BJ (cell line): ENCODE measurements around the gene CPED1. TPM values are rescaled to one million over a fixed set of nuclear protein-coding genes. Genes with fewer than 3 reads are reported as not detected.

Experiments used
- CTCF ChIA-PET: fragments of 350-600 bp; formaldehyde crosslinking; extraction: SDS; loops from one replicate; lab custom pipeline; 2021; ENCODE audit warnings: antibody characterized with exemption, inconsistent platforms; lab: Yijun Ruan, JAX
- POLR2A ChIA-PET: fragments of 300-600 bp; sonication (Branson Sonifier 250); formaldehyde crosslinking; extraction: SDS; loops from one replicate; lab custom pipeline; 2021; ENCODE audit warnings: antibody characterized with exemption; lab: Charles Lee
- DNase-seq: peaks from one replicate; pipeline ENCODE4 v3.0.0-alpha.2; 2011; ENCODE audit warnings: low read depth
- H3K27me3 ChIP-seq: 2 replicates; pipeline ENCODE4 v1.6.0; 2011; ENCODE audit warnings: low read length; ENCODE audit not compliant: control insufficient read depth, insufficient read depth
- H3K36me3 ChIP-seq: 2 replicates; pipeline ENCODE4 v1.5.1; 2011; ENCODE audit warnings: low read length; ENCODE audit not compliant: control insufficient read depth, insufficient read depth
- H3K4me3 ChIP-seq: 2 replicates; pipeline ENCODE4 v1.5.1; 2011; ENCODE audit warnings: low read depth, mild to moderate bottlenecking, control low read depth, low read length
- CTCF ChIP-seq: IDR thresholded peaks from 2 replicates; pipeline ENCODE4 v1.5.1; 2011; ENCODE audit warnings: low read depth, mild to moderate bottlenecking, control low read depth, inconsistent platforms, low read length, moderate library complexity; ENCODE audit not compliant: insufficient read depth
- polyA plus RNA-seq: library from polyadenylated mRNA; depleted of rRNA; stranded (reverse); fragments of >200 nt; gene quantifications from 2 replicates; pipeline ENCODE4 v1.2.3, GENCODE V29; 2011

The CPED1 gene
- polyA plus RNA-seq, 1 experiment: 18.3 TPM

GRCh38 chr7:121192834-121193233, 204.3 kb downstream of the CPED1 start:
- no peak for DNase-seq
- ChIA-PET POLR2A (no interaction called here), CTCF (no interaction called here)
- Histone ChIP-seq H3K27me3 (no peaks in the 10 kb centered on the region), H3K4me3 (no peak overlapping the region), H3K36me3 (no peaks in the 10 kb centered on the region)
- no peak for TF ChIP-seq CTCF

DNA sequence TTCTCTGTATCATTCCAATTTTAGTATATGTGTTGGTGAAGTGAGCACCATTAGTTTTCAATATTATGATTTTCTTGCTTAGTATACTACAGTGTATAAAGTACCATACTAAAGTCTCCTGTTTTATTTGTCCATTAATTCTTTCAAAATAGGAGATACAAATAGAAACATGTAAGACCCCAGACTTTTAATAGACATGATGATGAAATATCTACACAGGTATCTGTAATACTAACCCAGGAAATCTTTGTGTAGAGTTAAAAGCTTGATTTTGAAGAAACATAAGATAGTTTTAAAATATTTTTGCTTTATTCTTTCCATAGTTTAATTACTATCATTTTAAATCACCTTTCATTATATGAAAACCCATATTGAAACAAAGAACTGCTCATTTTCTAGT, 206.5 kb downstream of the CPED1 start:
- POLR2A ChIA-PET: no interaction called here
- H3K36me3 ChIP-seq: no peaks in the 10 kb centered on the region
- no peak for DNase-seq
- H3K27me3 ChIP-seq: no peaks in the 10 kb centered on the region
- CTCF ChIA-PET: no interaction called here
- no peak overlapping the region for H3K4me3 ChIP-seq
- no peak for TF ChIP-seq CTCF

- Histone ChIP-seq H3K36me3 (no peaks in the 10 kb centered on the region), H3K4me3 (no peak overlapping the region), H3K27me3 (no peaks in the 10 kb centered on the region)
- no peak for DNase-seq
- ChIA-PET CTCF (interaction anchor here (0.6 kb wide), 1 partner anchor 80 kb away, joined by 3 read pairs; no protein-coding TSS in a partner anchor), POLR2A (no interaction called here)
- TF ChIP-seq CTCF: no peak
Measured at GRCh38 chr7:121195874-121196273, 207.4 kb downstream of the CPED1 start.

- POLR2A ChIA-PET: interaction anchor here (0.6 to 0.7 kb wide), 2 partner anchors 29 to 83 kb away, joined by 4 to 5 read pairs; no protein-coding TSS in a partner anchor
- Histone ChIP-seq H3K36me3 (no peaks in the 10 kb centered on the region), H3K4me3 (no peak overlapping the region), H3K27me3 (no peaks in the 10 kb centered on the region)
- CTCF ChIA-PET: interaction anchor here (0.6 kb wide), 1 partner anchor 80 kb away, joined by 3 read pairs; no protein-coding TSS in a partner anchor
- TF ChIP-seq CTCF: no peak
- DNase-seq: no peak
Measured at GRCh38 chr7:121196286-121196685, 207.8 kb downstream of the CPED1 start.

DNA sequence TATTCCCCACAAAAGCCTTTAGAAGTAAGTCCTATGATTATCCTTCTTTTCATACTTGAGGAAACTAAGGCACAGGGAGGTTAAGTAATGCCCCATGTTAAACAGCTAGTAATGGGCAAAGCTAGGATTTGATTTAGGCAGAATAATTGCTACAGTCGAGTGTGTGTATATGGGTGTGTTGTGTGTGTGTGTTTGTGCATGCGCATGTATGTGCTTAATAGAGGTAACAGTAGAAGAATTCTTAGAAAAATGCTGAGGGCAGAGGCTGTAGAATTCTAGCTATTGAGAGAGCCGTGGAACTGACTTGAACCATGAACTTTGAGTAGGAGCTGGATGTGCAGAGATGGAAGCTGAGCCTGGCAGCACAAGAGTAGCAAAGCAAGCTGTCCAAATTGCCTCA, 208.9 kb downstream of the CPED1 start:
- Histone ChIP-seq H3K27me3 (no peaks in the 10 kb centered on the region), H3K36me3 (no peaks in the 10 kb centered on the region), H3K4me3 (no peak overlapping the region)
- DNase-seq: no peak
- ChIA-PET CTCF (no interaction called here), POLR2A (no interaction called here)
- no peak for TF ChIP-seq CTCF
